Prostate gland (tissue), 2 donors: ENCODE data around the gene RIF1.

Experiments used
- CTCF ChIP-seq, 4 experiments: fragments of 200-600 bp in 2 of 4; fragments of 450-650 bp in 2 of 4; sonication (generic) in 2 of 4; IDR thresholded peaks; 1 replicate in 3 of 4; 2 replicates in 1 of 4; pipeline ENCODE4 v1.5.1; 2016 to 2019; ENCODE audit warnings: antibody characterized with exemption in 4 of 4, mild to moderate bottlenecking in 2 of 4, moderate library complexity in 2 of 4
- POLR2A ChIP-seq: fragments of 450-650 bp; IDR thresholded peaks from one replicate; pipeline ENCODE4 v1.6.1; 2016; ENCODE audit warnings: antibody characterized with exemption, mild to moderate bottlenecking

- TF ChIP-seq CTCF (IDR thresholded peaks at IDR 0.05) (no peak), POLR2A (no peak)
Observed at GRCh38 chr2:151483546-151483945, 73.8 kb downstream of the RIF1 start.
